Heart left ventricle (tissue), 16 donors: ENCODE measurements around the gene RNF213. TPM values are rescaled to one million over a fixed set of nuclear protein-coding genes. Genes with fewer than 3 reads are reported as not detected.

Source experiments
- ATAC-seq, 4 donors: fragments of 200-7000 bp; cut with Tn5 transposase; one replicate each; pipeline ENCODE4 v1.9.1; 2020 to 2022; ENCODE audit warnings: moderate library complexity in 4 of 4, mild to moderate bottlenecking in 3 of 4, moderate number of reproducible peaks in 1 of 4
- DNase-seq, 5 donors: peaks; one replicate each; pipeline ENCODE4 v3.0.0-alpha.2; 2020
- H3K27ac ChIP-seq, 12 donors: fragments of 200-600 bp; sonication (generic) in 4 of 12; one replicate each; pipeline versions ENCODE4 v1.5.0 to v1.8.0; 2016 to 2022; ENCODE audit warnings: mild to moderate bottlenecking in 2 of 12
- H3K27me3 ChIP-seq, 9 donors: fragments of 200-600 bp; sonication (generic) in 2 of 9; one replicate each; pipeline versions ENCODE4 v1.5.1 to v1.8.0; 2016 to 2022; ENCODE audit warnings: mild to moderate bottlenecking in 3 of 9
- H3K36me3 ChIP-seq, 9 donors: fragments of 200-600 bp; sonication (generic) in 2 of 9; one replicate each; pipeline versions ENCODE4 v1.5.0 to v1.8.0; 2018 to 2022; ENCODE audit warnings: mild to moderate bottlenecking in 2 of 9
- H3K4me1 ChIP-seq, 12 donors: fragments of 200-600 bp; sonication (generic) in 4 of 12; one replicate each; pipeline versions ENCODE4 v1.5.0 to v1.8.0; 2016 to 2022; ENCODE audit warnings: mild to moderate bottlenecking in 3 of 12
- H3K4me3 ChIP-seq, 12 donors: fragments of 200-600 bp; sonication (generic) in 4 of 12; one replicate each; pipeline versions ENCODE4 v1.5.0 to v1.8.0; 2017 to 2022; ENCODE audit warnings: mild to moderate bottlenecking in 9 of 12, moderate library complexity in 4 of 12
- H3K9me3 ChIP-seq, 12 donors: fragments of 200-600 bp; sonication (generic) in 4 of 12; one replicate each; pipeline versions ENCODE4 v1.5.0 to v1.8.0; 2016 to 2022; ENCODE audit warnings: mild to moderate bottlenecking in 1 of 12
- CTCF ChIP-seq, 12 donors: fragments of 200-600 bp; sonication (generic) in 4 of 12; IDR thresholded peaks; one replicate each; pipeline versions ENCODE4 v1.5.0 to v1.8.0; 2018 to 2022; ENCODE audit warnings: antibody characterized with exemption in 12 of 12, mild to moderate bottlenecking in 5 of 12
- POLR2A ChIP-seq, 2 donors: fragments of 450-650 bp; IDR thresholded peaks; one replicate each; pipeline ENCODE4 v1.6.1; 2017; ENCODE audit warnings: antibody characterized with exemption in 2 of 2, mild to moderate bottlenecking in 2 of 2, moderate library complexity in 2 of 2
- WGBS, 4 donors: extraction: QIAGEN DNeasy Blood & Tissue Kit in 2 of 4; methylation state at CpG; one replicate each; pipeline versions ENCODE4 v1.1.5 to v1.1.7; 2013 to 2018; 5-methylcytosine and 5-hydroxymethylcytosine counted together
- intact Hi-C, 10 donors: fragments of 100-400 bp; cut with DNase I; formaldehyde crosslinking; loops; one replicate each; pipeline versions ENCODE4 v1.11.1 to v1.14.2; 2022
- polyA plus RNA-seq, 2 donors: library from polyadenylated mRNA; stranded (reverse); fragments of 200-250 nt; gene quantifications; one replicate each; pipeline ENCODE4 v1.2.3, GENCODE V29; 2013
- total RNA-seq, 9 donors: library from RNA; depleted of rRNA in 2 of 9; stranded (reverse); fragments of >200 nt in 2 of 9; fragmentation: NEBNext Ultra II Directional in 3 of 9; extraction: Animal tissue kit (Norgen Biotek cat#: 25700) in 3 of 9; gene quantifications; one replicate each; pipeline versions ENCODE4 v1.1.0 to v1.2.4, GENCODE V29; 2016 to 2023
- donor health status: ischemic (EF 13 %, LVEDD 7.1; RV severe dilation, severe dysfunction).
- donor health status: healthy with polysubstance abuse.
- donor health status: DM: no; HTN: yes; CAD: no.
- donor health status: DM: no; HTN: no; CAD: no.
- donor health status: ischemic (EF 25% LVEDD 6.9; RV normal size, moderate dysfunction).
- donor health status: ischemic (EF 25% LVEDD 5.7; RV mildly dilated, moderate dysfunction).
- donor health status: healthy.
- donor health status: DM: yes; HTN: yes; CAD: no.
- donor health status: ischemic (EF 35%, LVEDD 5.7; RV mildly dilated, moderate dysfunction).
- donor health status: nonischemic (EF 11% LVEDD 7.7; RV severe dilation, severe dysfunction).
- donor health status: DM: yes; HTN: yes; CAD: no.
- donor health status: PGD.
- donor health status: ischemic (EF 29% LVEDD 5.4; RV normal size, mild dysfunction).
- donor health status: nonischemic (EF 23%, LVEDD 6.1; RV moderate dilation, normal function).

Gene RNF213
- total and polyA plus RNA-seq, 11 donors: 23.1 to 167 (median 31.4) TPM

- Histone ChIP-seq H3K9me3 (no peaks in the 10 kb centered on the region), H3K27me3 (no peaks in the 10 kb centered on the region), H3K36me3 (peaks cover 0 to 87% (median 33%) of the 10 kb centered on the region in 9 donors), H3K4me1 (peaks cover 0 to 4% (median 0%) of the 10 kb centered on the region in 12 donors), H3K27ac (no peak overlapping the region), H3K4me3 (no peak overlapping the region)
- DNase-seq (no peak), ATAC-seq (no peak)
- intact Hi-C loops: no loop called here
- TF ChIP-seq POLR2A (IDR thresholded peaks at IDR 0.05): no peak
- no peak for TF ChIP-seq CTCF (IDR thresholded peaks at IDR 0.05)
- 96 to 98% (median 97%) methylated on average over 14 to 17 of the region's 17 CpGs for WGBS, 4 donors
Observed at GRCh38 chr17:80247561-80247960, 13.1 kb upstream of the RNF213 start.

- ATAC-seq (no peak), DNase-seq (no peak)
- Histone ChIP-seq H3K9me3 (no peaks in the 10 kb centered on the region), H3K36me3 (peaks cover 0 to 84% (median 28%) of the 10 kb centered on the region in 9 donors), H3K4me3 (no peak overlapping the region), H3K4me1 (peaks cover 0 to 4% (median 0%) of the 10 kb centered on the region in 12 donors), H3K27ac (no peak overlapping the region), H3K27me3 (no peaks in the 10 kb centered on the region)
- intact Hi-C loops: no loop called here
- TF ChIP-seq CTCF (IDR thresholded peaks at IDR 0.05): no peak
- TF ChIP-seq POLR2A (IDR thresholded peaks at IDR 0.05): no peak
- WGBS, 4 donors: 94 to 96% (median 95%) methylated on average over 13 to 23 of the region's 23 CpGs
Observed at GRCh38 chr17:80248001-80248893, 12.4 kb upstream of the RNF213 start.

- 92 to 96% (median 93%) methylated on average over 14 to 26 of the region's 26 CpGs for WGBS, 4 donors
- DNase-seq: no peak
Observed at GRCh38 chr17:80248894-80249710, 11.6 kb upstream of the RNF213 start.

More at GRCh38 chr17:80248894-80249710, 11.6 kb upstream of the RNF213 start:
- Histone ChIP-seq H3K36me3 (peaks cover 0 to 79% (median 28%) of the 10 kb centered on the region in 9 donors), H3K4me3 (no peak overlapping the region), H3K27ac (no peak overlapping the region), H3K9me3 (no peaks in the 10 kb centered on the region), H3K4me1 (peaks cover 0 to 6% (median 0%) of the 10 kb centered on the region in 12 donors), H3K27me3 (no peaks in the 10 kb centered on the region)
- no peak for ATAC-seq
- intact Hi-C loops: no loop called here
- no peak for TF ChIP-seq POLR2A (IDR thresholded peaks at IDR 0.05)
- no peak for TF ChIP-seq CTCF (IDR thresholded peaks at IDR 0.05)
